Lung (tissue), 12 donors: ENCODE measurements around the gene PYGM. TPM values are rescaled to one million over a fixed set of nuclear protein-coding genes. Genes with fewer than 3 reads are reported as not detected.

Source experiments
- ATAC-seq: fragments of 200-7000 bp; cut with Tn5 transposase; one replicate; pipeline ENCODE4 v1.9.1; 2020; ENCODE audit warnings: moderate number of reproducible peaks; ENCODE audit not compliant: insufficient read depth, low FRiP score
- DNase-seq, 3 donors: peaks; one replicate each; pipeline ENCODE4 v3.0.0-alpha.2; 2013 to 2017
- H3K27ac ChIP-seq, 2 donors: one replicate each; pipeline ENCODE4 v1.5.1; 2013; ENCODE audit warnings: mild to moderate bottlenecking in 2 of 2, moderate library complexity in 2 of 2, control low read depth in 1 of 2, inconsistent platforms in 1 of 2, low read depth in 1 of 2, low read length in 1 of 2
- H3K27me3 ChIP-seq, 3 donors: one replicate each; pipeline ENCODE4 v1.5.1; 2013; ENCODE audit warnings: low read length in 2 of 3; ENCODE audit not compliant: control insufficient read depth in 3 of 3, insufficient read depth in 3 of 3
- H3K36me3 ChIP-seq, 4 donors: one replicate each; pipeline ENCODE4 v1.5.1; 2013; ENCODE audit warnings: low read length in 4 of 4, mild to moderate bottlenecking in 1 of 4, moderate library complexity in 1 of 4; ENCODE audit not compliant: control insufficient read depth in 4 of 4, insufficient read depth in 4 of 4
- H3K4me1 ChIP-seq, 5 donors: one replicate each; pipeline ENCODE4 v1.5.1; 2013; ENCODE audit warnings: low read length in 5 of 5, mild to moderate bottlenecking in 2 of 5, moderate library complexity in 1 of 5; ENCODE audit not compliant: control insufficient read depth in 5 of 5, insufficient read depth in 5 of 5
- H3K4me3 ChIP-seq: one replicate; pipeline ENCODE4 v1.5.1; 2013; ENCODE audit warnings: mild to moderate bottlenecking, control low read depth, moderate library complexity
- H3K9ac ChIP-seq, 2 donors: one replicate each; pipeline ENCODE4 v1.5.1; 2013; ENCODE audit warnings: low read length in 2 of 2, control low read depth in 1 of 2; ENCODE audit not compliant: insufficient read depth in 1 of 2
- H3K9me3 ChIP-seq, 4 donors: one replicate each; pipeline ENCODE4 v1.5.1; 2013; ENCODE audit warnings: low read length in 3 of 4, mild to moderate bottlenecking in 1 of 4, moderate library complexity in 1 of 4; ENCODE audit not compliant: control insufficient read depth in 4 of 4, insufficient read depth in 3 of 4
- CTCF ChIP-seq: IDR thresholded peaks from 2 replicates; pipeline ENCODE4 v1.5.1; 2012; ENCODE audit warnings: mild to moderate bottlenecking; ENCODE audit errors: control extremely low read depth, extremely low read depth
- WGBS, 2 donors: extraction: QIAGEN DNeasy Blood & Tissue Kit; methylation state at CpG; one replicate each; pipeline ENCODE4 v1.1.7; 2013; 5-methylcytosine and 5-hydroxymethylcytosine counted together
- polyA plus RNA-seq, 2 donors: library from polyadenylated mRNA; stranded (reverse); fragments of 200-250 nt; gene quantifications; one replicate each; pipeline ENCODE4 v1.2.1, GENCODE V29; 2013
- total RNA-seq, 2 donors: library from RNA; depleted of rRNA in 1 of 2; stranded (reverse); fragments of >200 nt in 1 of 2; gene quantifications; one replicate each; pipeline ENCODE4 v1.2.1, GENCODE V29; 2014 to 2021
- donor health status: control.
- donor health status: control.
- donor health status: Bipolar disorder and iron deficiency.
- donor health status: healthy.
- donor health status: DM: yes; HTN: yes; CAD: no.

The PYGM gene
- total and polyA plus RNA-seq, 4 donors = 1.2 to 3.8 (median 2.5) TPM

- DNase-seq (no peak), ATAC-seq (no peak)
- Histone ChIP-seq H3K27ac (no peak overlapping the region), H3K36me3 (peaks cover 0 to 4% (median 2%) of the 10 kb centered on the region in 4 donors), H3K4me1 (peaks cover 0 to 17% (median 8%) of the 10 kb centered on the region in 5 donors), H3K9ac (no peak overlapping the region), H3K27me3 (no peaks in the 10 kb centered on the region), H3K4me3 (no peak overlapping the region), H3K9me3 (no peaks in the 10 kb centered on the region)
- WGBS, 2 donors = 86 to 90% methylated on average over 19 of the region's 19 CpGs
- no peak for TF ChIP-seq CTCF
Observed at GRCh38 chr11:64757549-64758329, 2.0 kb downstream of the PYGM start.

- Histone ChIP-seq H3K36me3 (peaks cover 0 to 4% (median 1%) of the 10 kb centered on the region in 4 donors), H3K9ac (no peak overlapping the region), H3K27me3 (no peaks in the 10 kb centered on the region), H3K4me3 (no peak overlapping the region), H3K27ac (no peak overlapping the region), H3K4me1 (peaks cover 0 to 17% (median 8%) of the 10 kb centered on the region in 5 donors), H3K9me3 (no peaks in the 10 kb centered on the region)
- DNase-seq = no peak
- WGBS, 2 donors = 89% methylated on average over 13 of the region's 13 CpGs
- TF ChIP-seq CTCF = no peak
- ATAC-seq = no peak
Observed at GRCh38 chr11:64755681-64756361, 4.0 kb downstream of the PYGM start.

GRCh38 chr11:64754919-64755662 is 4.7 kb downstream of the PYGM start:
- H3K36me3 ChIP-seq = peaks cover 0 to 4% (median 1%) of the 10 kb centered on the region in 4 donors
- no peak overlapping the region for H3K27ac ChIP-seq
- WGBS, 2 donors = 93% methylated on average over 21 of the region's 21 CpGs
- peaks cover 0 to 10% (median 2%) of the 10 kb centered on the region in 5 donors for H3K4me1 ChIP-seq
- TF ChIP-seq CTCF = no peak
- DNase-seq = no peak
- no peaks in the 10 kb centered on the region for H3K9me3 ChIP-seq
- no peak overlapping the region for H3K9ac ChIP-seq
- H3K4me3 ChIP-seq = no peak overlapping the region
- H3K27me3 ChIP-seq = no peaks in the 10 kb centered on the region
- no peak for ATAC-seq
